ENCODE data around the gene SFMBT1. TPM values are rescaled to one million over a fixed set of nuclear protein-coding genes. Genes with fewer than 3 reads are reported as not detected.

SFMBT1 gene
- total RNA-seq (2021; fragmentation: NEBNext Ultra II Directional; extraction: Animal tissue kit (Norgen Biotek cat#: 25700)): 16.8 and 18.7 TPM in 2 replicates
- polyA plus RNA-seq (2011; rRNA removed): 5.5 and 8.1 TPM in 2 replicates
- 7.7 TPM for polyA plus RNA-seq (2011; cell fraction: cytosol; rRNA removed)
- polyA plus RNA-seq (2011; cell fraction: nucleus; rRNA removed): 9.5 TPM
- 9.6 to 12.3 TPM (median 11.6 TPM) in 4 replicates for polyA plus RNA-seq (2012, experiment 1 of 2)
- 1.5 TPM for polyA plus RNA-seq (2012, experiment 2 of 2)
- polyA plus RNA-seq (2013, experiment 1 of 2): 7.8 TPM
- 7.7 TPM for polyA plus RNA-seq (2013, experiment 2 of 2)
- 28.0 and 29.8 TPM in 2 replicates for polyA minus RNA-seq (2011; rRNA and poly(A)+ RNA removed)
- polyA minus RNA-seq (2011; cell fraction: cytosol; rRNA and poly(A)+ RNA removed): 15.9 TPM
- 24.0 TPM for polyA minus RNA-seq (2011; cell fraction: nucleus; rRNA and poly(A)+ RNA removed)
- long read RNA-seq, experiment 1, full-length matches to known transcripts: 1 of 10 reads
- long read RNA-seq, experiment 1, partial matches to known transcripts: 7 of 10 reads
- long read RNA-seq, experiment 1, other reads (novel, unspliced or antisense): 2 of 10 reads
- long read RNA-seq, experiment 2, partial matches to known transcripts: 1 of 1 reads
- long read RNA-seq, experiment 2, other reads (novel, unspliced or antisense): 0 of 1 reads

- H3K27ac ChIP-seq (ENCODE audit: low read depth, low read length): no peak within 1 kb of the TSS; the same call in 1 of the 2 replicates
- 0 out of 2 replicates have a peak within 1 kb of the TSS, but pooled peaks have one; percentile 55 for H3K18ac ChIP-seq (ENCODE audit: extremely low read depth, low read length)
- H3K9ac ChIP-seq (replicated peaks in 1 of 4; ENCODE audit: extremely low read depth in 1 of 4, low read depth in 3 of 4, low read length in 3 of 4): peak within 1 kb of the TSS; percentile 45 to 83 (median 64)
- peak within 1 kb of the TSS; percentile 83 for H4K8ac ChIP-seq (ENCODE audit: extremely low read depth, insufficient read depth, low read length)
- H2AFZ ChIP-seq (ENCODE audit: low read length): peak within 1 kb of the TSS; percentile 43
- no peak within 1 kb of the TSS for H2BK12ac ChIP-seq (ENCODE audit: low read depth, low read length)
- no peak within 1 kb of the TSS for H3K14ac ChIP-seq (ENCODE audit: insufficient read length)
- H3K23me2 ChIP-seq (ENCODE audit: low read depth, low read length): peaks cover 4% of the 10 kb centered on the region; the same call in 1 of the 2 replicates
- no peak within 1 kb of the TSS for H2BK120ac ChIP-seq (replicated peaks; ENCODE audit: low read depth, low read length)
- H3K27me3 ChIP-seq (replicated peaks in 1 of 4; ENCODE audit: control insufficient read depth in 3 of 4, extremely low read depth in 1 of 4, insufficient read depth in 3 of 4, low read length in 3 of 4): peaks cover 0 to 22% (median 8%) of the 10 kb centered on the region in 4 experiments; a peak in 5 of 7 replicates
- no peaks in the 10 kb centered on the region for H4K20me1 ChIP-seq (replicated peaks in 1 of 2; ENCODE audit: control insufficient read depth in 1 of 2, insufficient read depth in 2 of 2, low read length in 2 of 2)
- H3K4me2 ChIP-seq (ENCODE audit: insufficient read depth in 1 of 2, low read depth in 2 of 2, low read length in 2 of 2): peak within 1 kb of the TSS; percentile 88 to 92
- peak in 1 of 2 experiments; percentile 67 for DNase-seq (ENCODE audit: low read depth in 1 of 2, low spot score in 2 of 2)
- H3K4me3 ChIP-seq (ENCODE audit: extremely low read depth in 1 of 4, insufficient read depth in 2 of 4, low read depth in 3 of 4, low read length in 4 of 4): peak within 1 kb of the TSS; percentile 76 to 99 (median 88)
- peaks cover 0 to 34% of the 10 kb centered on the region in 2 experiments; a peak in 2 of 4 replicates for H3K79me2 ChIP-seq (ENCODE audit: control insufficient read depth in 1 of 2, insufficient read depth in 2 of 2, low read length in 2 of 2)
- no peak within 1 kb of the TSS for H2BK5ac ChIP-seq (ENCODE audit: low read depth, low read length)
- H3K4me1 ChIP-seq (replicated peaks in 1 of 4; ENCODE audit: control insufficient read depth in 3 of 4, insufficient read depth in 4 of 4, low read length in 3 of 4): peaks cover 2 to 7% (median 4%) of the 10 kb centered on the region in 4 experiments; a peak in 5 of 7 replicates
- ChIA-PET POLR2A (ENCODE audit: partially characterized antibody) (interaction anchor here (0.5 to 1.6 kb wide), 4 partner anchors 18 to 235 kb away, joined by 3 to 6 read pairs (median 4); no protein-coding TSS in a partner anchor), CTCF (ENCODE audit: partially characterized antibody) (interaction anchor here (1.2 to 1.7 kb wide), 3 partner anchors 10 to 27 kb away, joined by 3 to 4 read pairs (median 4); no protein-coding TSS in a partner anchor)
- H3K9me3 ChIP-seq (ENCODE audit: insufficient read depth in 2 of 2, low read depth in 1 of 2, low read length in 1 of 2): no peaks in the 10 kb centered on the region
- no peak within 1 kb of the TSS for H2AK5ac ChIP-seq (ENCODE audit: low read depth, low read length)
- 1% methylated on average over 16 of the region's 117 CpGs; no CpG with 5 or more reads in 1 of the 2 experiments for WGBS, 2 experiments (ENCODE audit: extremely low coverage in 1 of 2, insufficient coverage in 1 of 2, insufficient read length in 1 of 2, insufficient replicate concordance in 2 of 2, low coverage in 1 of 2, low lambda C conversion rate in 2 of 2, missing lambda C conversion rate in 1 of 2)
- no peaks in the 10 kb centered on the region for H3K36me3 ChIP-seq (ENCODE audit: control insufficient read depth in 2 of 4, insufficient read depth in 4 of 4, low read length in 3 of 4)
- H2BK20ac ChIP-seq (ENCODE audit: low read length): no peak within 1 kb of the TSS
- no peaks in the 10 kb centered on the region for H3K79me1 ChIP-seq (ENCODE audit: low read depth, low read length)
- H4K91ac ChIP-seq (replicated peaks; ENCODE audit: insufficient read length, low read length): no peak within 1 kb of the TSS
- no peak within 1 kb of the TSS for H3K56ac ChIP-seq (replicated peaks; ENCODE audit: insufficient read length, low read depth, low read length)
- H3K23ac ChIP-seq (ENCODE audit: insufficient read length): no peak within 1 kb of the TSS
- H4K5ac ChIP-seq (ENCODE audit: insufficient read length, low read depth, low read length): no peak within 1 kb of the TSS
- no peak for FAIRE-seq
- H3K4ac ChIP-seq (replicated peaks; ENCODE audit: insufficient read length, low read depth, low read length): peak within 1 kb of the TSS; percentile 25
- no peak within 1 kb of the TSS for H2BK15ac ChIP-seq (ENCODE audit: low read length)
- TF ChIP-seq POLR2AphosphoS5 (IDR thresholded peaks at IDR 0.05; ENCODE audit: low read depth, low read length): no peak
- TF ChIP-seq HDAC6 (IDR thresholded peaks at IDR 0.05; ENCODE audit: low read depth, low read length): no peak
- peak; percentile 58 for TF ChIP-seq NRF1 (IDR thresholded peaks at IDR 0.05; ENCODE audit: low read depth, low read length)
- TF ChIP-seq SP2 (IDR thresholded peaks at IDR 0.05; ENCODE audit: low read length): no peak
- TF ChIP-seq CREB1 (IDR thresholded peaks at IDR 0.05): no peak
- no peak for TF ChIP-seq BCL11A (IDR thresholded peaks at IDR 0.05; ENCODE audit: low read depth in 2 of 2, low read length in 2 of 2)
- TF ChIP-seq TAF1 (IDR thresholded peaks at IDR 0.05; ENCODE audit: low read depth, low read length): 0 out of 2 replicates have a peak, but pooled peaks have one; percentile 46
Measured at GRCh38 chr3:53045518-53046170, at the start of gene SFMBT1. Gene SFMBT1 (minus strand): TSS chr3:53046073. CDS start chr3:52969128, 76,945 bp downstream.
